KMS-11 (cell line): Measurements from ENCODE around the gene FARS2.

Source experiments
- H2AFZ ChIP-seq: fragments of 200-600 bp; sonication (generic); 2 replicates; pipeline ENCODE4 v1.6.1; 2016; ENCODE audit warnings: antibody characterized with exemption, mixed run types, low read depth
- H3K27ac ChIP-seq: fragments of 200-600 bp; sonication (generic); 2 replicates; pipeline ENCODE4 v1.6.1; 2016; ENCODE audit warnings: mild to moderate bottlenecking, mixed run types
- H3K27me3 ChIP-seq: fragments of 200-600 bp; sonication (generic); 2 replicates; pipeline ENCODE4 v1.6.1; 2017; ENCODE audit warnings: mild to moderate bottlenecking, low read depth, mixed run types, moderate library complexity; ENCODE audit not compliant: insufficient read depth
- H3K36me3 ChIP-seq: fragments of 200-600 bp; sonication (generic); 2 replicates; pipeline ENCODE4 v1.6.1; 2017; ENCODE audit warnings: mild to moderate bottlenecking, mixed run types; ENCODE audit not compliant: insufficient read depth
- H3K4me1 ChIP-seq: fragments of 200-600 bp; sonication (generic); 2 replicates; pipeline ENCODE4 v1.6.1; 2016; ENCODE audit warnings: mild to moderate bottlenecking, low read depth, mixed run types; ENCODE audit not compliant: poor library complexity, severe bottlenecking
- H3K4me2 ChIP-seq: fragments of 200-600 bp; sonication (generic); 2 replicates; pipeline ENCODE4 v1.7.0; 2016; ENCODE audit warnings: mild to moderate bottlenecking, mixed run types
- H3K4me3 ChIP-seq: fragments of 200-600 bp; sonication (generic); IDR thresholded peaks from 2 replicates; pipeline ENCODE4 v1.6.1; 2017; ENCODE audit warnings: low read depth, low read length, mixed read lengths; ENCODE audit not compliant: insufficient read depth
- H3K79me2 ChIP-seq: fragments of 200-600 bp; sonication (generic); 2 replicates; pipeline ENCODE4 v1.6.1; 2016; ENCODE audit warnings: low read depth, mixed run types; ENCODE audit not compliant: insufficient read depth
- H3K9ac ChIP-seq: fragments of 200-600 bp; sonication (generic); 2 replicates; pipeline ENCODE4 v1.6.1; 2016; ENCODE audit warnings: mild to moderate bottlenecking, mixed run types
- H4K20me1 ChIP-seq: fragments of 200-600 bp; sonication (generic); 2 replicates; pipeline ENCODE4 v1.6.1; 2016; ENCODE audit warnings: mild to moderate bottlenecking, mixed run types; ENCODE audit not compliant: insufficient read depth
- TF ChIP-seq, protein P1 (sequence below): fragments of 200-600 bp; sonication (generic); conservative IDR thresholded peaks from 2 replicates; pipeline ENCODE4 v1.6.1; 2017; ENCODE audit warnings: low read depth, mild to moderate bottlenecking, antibody characterized with exemption, low read length, moderate library complexity, mixed read lengths

FARS2 gene

DNA sequence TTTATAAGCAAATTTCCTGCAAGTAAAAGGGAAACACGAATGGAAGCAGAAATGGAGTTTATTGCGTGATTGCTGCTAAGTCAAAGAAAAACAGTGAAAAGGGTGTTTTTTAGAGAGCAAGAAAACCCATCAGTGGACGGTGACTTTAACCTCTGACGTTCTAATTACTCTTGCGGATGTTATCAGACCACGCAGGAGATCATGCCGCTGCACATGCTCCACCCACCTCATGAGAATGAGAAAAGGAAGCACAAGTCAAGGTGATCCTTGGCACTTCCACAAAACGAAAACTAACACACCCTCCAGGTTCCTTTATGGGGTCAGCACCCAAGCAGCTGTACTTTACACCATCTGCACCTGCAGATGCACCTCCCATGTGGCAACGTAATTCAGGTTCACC lies 45.5 kb upstream of the FARS2 start:
- no peak overlapping the region for H3K27ac ChIP-seq
- no peaks in the 10 kb centered on the region for H3K36me3 ChIP-seq
- H2AFZ ChIP-seq: no peak overlapping the region
- TF ChIP-seq, protein P1, sequence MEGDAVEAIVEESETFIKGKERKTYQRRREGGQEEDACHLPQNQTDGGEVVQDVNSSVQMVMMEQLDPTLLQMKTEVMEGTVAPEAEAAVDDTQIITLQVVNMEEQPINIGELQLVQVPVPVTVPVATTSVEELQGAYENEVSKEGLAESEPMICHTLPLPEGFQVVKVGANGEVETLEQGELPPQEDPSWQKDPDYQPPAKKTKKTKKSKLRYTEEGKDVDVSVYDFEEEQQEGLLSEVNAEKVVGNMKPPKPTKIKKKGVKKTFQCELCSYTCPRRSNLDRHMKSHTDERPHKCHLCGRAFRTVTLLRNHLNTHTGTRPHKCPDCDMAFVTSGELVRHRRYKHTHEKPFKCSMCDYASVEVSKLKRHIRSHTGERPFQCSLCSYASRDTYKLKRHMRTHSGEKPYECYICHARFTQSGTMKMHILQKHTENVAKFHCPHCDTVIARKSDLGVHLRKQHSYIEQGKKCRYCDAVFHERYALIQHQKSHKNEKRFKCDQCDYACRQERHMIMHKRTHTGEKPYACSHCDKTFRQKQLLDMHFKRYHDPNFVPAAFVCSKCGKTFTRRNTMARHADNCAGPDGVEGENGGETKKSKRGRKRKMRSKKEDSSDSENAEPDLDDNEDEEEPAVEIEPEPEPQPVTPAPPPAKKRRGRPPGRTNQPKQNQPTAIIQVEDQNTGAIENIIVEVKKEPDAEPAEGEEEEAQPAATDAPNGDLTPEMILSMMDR: no peak
- no peaks in the 10 kb centered on the region for H4K20me1 ChIP-seq
- H3K9ac ChIP-seq: no peak overlapping the region
- no peak overlapping the region for H3K4me2 ChIP-seq
- H3K4me3 ChIP-seq: no peak overlapping the region
- H3K4me1 ChIP-seq: no peaks in the 10 kb centered on the region
- H3K27me3 ChIP-seq: no peaks in the 10 kb centered on the region
- H3K79me2 ChIP-seq: no peaks in the 10 kb centered on the region

DNA sequence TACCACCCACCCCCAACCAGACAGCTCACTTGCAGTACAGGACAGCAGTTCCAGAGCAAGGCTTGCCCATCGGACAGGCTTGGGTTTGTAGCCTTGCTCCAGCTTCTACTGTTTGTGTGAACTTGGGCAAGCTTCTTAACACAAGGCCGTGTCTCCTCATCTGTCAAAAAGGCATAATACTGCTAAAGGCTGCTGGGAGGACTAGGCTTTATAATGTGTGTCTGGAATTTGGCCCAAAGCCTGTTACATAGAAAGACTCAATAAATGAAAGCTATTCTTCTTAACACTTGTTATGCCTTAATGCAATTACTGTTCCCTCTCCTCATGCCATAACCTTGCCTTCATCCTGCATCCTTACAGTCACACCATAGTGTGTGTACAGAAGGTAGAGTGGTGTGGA lies 44.0 kb upstream of the FARS2 start:
- TF ChIP-seq, protein P1: no peak
- no peaks in the 10 kb centered on the region for H3K79me2 ChIP-seq

DNA sequence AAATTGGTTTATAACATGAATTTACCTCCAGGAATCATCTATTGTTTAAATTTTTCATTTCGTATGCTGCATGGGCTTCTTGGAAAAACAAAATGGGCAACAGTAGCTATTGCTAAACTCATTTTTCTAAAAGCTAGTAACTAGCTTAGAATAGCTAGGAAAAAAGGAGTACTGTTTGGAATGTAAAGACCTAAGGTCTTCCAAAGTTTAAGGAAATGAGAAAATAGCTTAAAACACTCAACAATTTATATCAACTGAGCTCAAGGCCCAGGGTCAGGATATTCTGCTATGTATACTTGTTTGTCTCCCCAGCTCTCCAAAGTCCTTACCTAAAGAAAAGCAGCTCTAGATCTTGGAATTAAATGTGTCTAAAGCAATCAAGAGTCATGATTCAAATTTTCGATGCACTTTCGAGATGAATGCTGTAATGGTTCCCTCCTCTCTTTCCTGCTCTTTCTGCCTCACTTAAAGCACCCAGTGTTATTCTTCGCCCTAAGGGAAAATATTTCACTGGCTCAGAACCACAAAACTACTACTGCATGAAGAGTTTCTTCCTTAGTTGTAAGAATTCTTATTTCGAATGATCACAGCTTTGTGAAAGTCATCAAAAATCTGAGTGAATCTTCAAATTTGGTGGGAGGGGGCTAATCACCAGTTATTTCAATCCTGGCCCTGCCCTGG lies 42.2 kb upstream of the FARS2 start:
- Histone ChIP-seq H3K27ac (no peak overlapping the region), H3K4me2 (no peak overlapping the region), H3K79me2 (no peaks in the 10 kb centered on the region), H2AFZ (no peak overlapping the region), H3K36me3 (no peaks in the 10 kb centered on the region), H3K4me1 (no peaks in the 10 kb centered on the region), H3K4me3 (no peak overlapping the region), H4K20me1 (no peaks in the 10 kb centered on the region), H3K9ac (no peak overlapping the region), H3K27me3 (no peaks in the 10 kb centered on the region)
- TF ChIP-seq, protein P1: no peak

More for the DNA sequence above, 44.0 kb upstream of the FARS2 start:
- H3K27ac ChIP-seq: no peak overlapping the region
- H3K4me3 ChIP-seq: no peak overlapping the region
- no peak overlapping the region for H3K9ac ChIP-seq
- no peaks in the 10 kb centered on the region for H4K20me1 ChIP-seq
- H3K4me1 ChIP-seq: no peaks in the 10 kb centered on the region
- H3K4me2 ChIP-seq: no peak overlapping the region
- no peaks in the 10 kb centered on the region for H3K27me3 ChIP-seq
- no peaks in the 10 kb centered on the region for H3K36me3 ChIP-seq
- no peak overlapping the region for H2AFZ ChIP-seq

DNA sequence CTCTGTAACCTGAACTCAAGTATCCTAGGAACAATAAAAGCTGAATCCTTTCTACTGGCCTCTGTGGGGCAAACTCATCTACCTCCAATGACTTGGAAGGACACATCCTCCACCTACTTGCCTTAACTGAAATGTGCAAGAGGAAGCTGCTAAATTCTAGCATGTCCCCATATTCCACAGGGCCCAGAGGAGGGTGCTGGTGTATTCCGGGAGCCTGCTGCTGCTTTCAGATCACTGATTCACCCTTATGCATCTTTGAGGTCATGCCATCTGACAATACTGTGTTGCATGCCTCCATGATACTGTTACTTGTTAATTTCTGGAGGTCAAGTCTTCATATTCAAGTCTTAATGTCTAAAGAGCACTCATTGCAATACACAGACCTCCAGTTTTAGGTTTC lies 40.9 kb upstream of the FARS2 start:
- no peaks in the 10 kb centered on the region for H4K20me1 ChIP-seq
- H3K4me2 ChIP-seq: no peak overlapping the region
- no peak overlapping the region for H3K27ac ChIP-seq
- H3K4me1 ChIP-seq: no peaks in the 10 kb centered on the region
- TF ChIP-seq, protein P1: no peak
- no peaks in the 10 kb centered on the region for H3K36me3 ChIP-seq
- no peak overlapping the region for H2AFZ ChIP-seq
- no peaks in the 10 kb centered on the region for H3K27me3 ChIP-seq
- no peaks in the 10 kb centered on the region for H3K79me2 ChIP-seq
- no peak overlapping the region for H3K9ac ChIP-seq
- H3K4me3 ChIP-seq: no peak overlapping the region
